Measurements from ENCODE around the gene ERC2. TPM values are rescaled to one million over a fixed set of nuclear protein-coding genes. Genes with fewer than 3 reads are reported as not detected.

Gene ERC2
- total RNA-seq, 2 experiments from 2014 or later, result not detected

DNA sequence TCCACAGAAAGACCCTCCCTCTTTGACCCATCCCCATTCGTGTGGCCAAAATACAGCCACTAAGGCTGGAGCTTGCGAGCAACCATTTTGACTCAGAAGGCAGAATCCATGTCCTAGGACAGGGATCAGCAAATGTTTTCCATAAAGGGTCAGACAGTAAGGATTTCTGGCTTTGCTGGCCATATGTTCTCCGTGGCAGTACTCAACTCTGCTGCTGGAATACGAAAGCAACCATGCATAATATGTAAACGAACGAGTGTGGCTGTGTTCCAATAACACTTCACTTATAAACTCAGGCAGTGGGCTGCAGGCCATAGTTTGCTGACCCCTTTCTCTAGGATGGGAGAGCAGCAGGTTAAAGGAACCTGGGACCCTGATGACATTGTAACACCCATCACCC, 903.5 kb downstream of the ERC2 start:
- CTCF ChIA-PET (ENCODE audit: unreplicated experiment), result no interaction called here
- no peaks in the 10 kb centered on the region for H3K9me3 ChIP-seq (ENCODE audit: low read length)
- no peaks in the 10 kb centered on the region for H3K79me2 ChIP-seq (ENCODE audit: insufficient read depth, low read depth, low read length)
- H2AFZ ChIP-seq (ENCODE audit: low read length), result no peak overlapping the region
- no peaks in the 10 kb centered on the region for H3K36me3 ChIP-seq (ENCODE audit: insufficient read depth, low read length)
- DNase-seq (ENCODE audit: low spot score), result no peak
- H4K20me1 ChIP-seq (ENCODE audit: insufficient read depth, low read length), result no peaks in the 10 kb centered on the region
- H3K4me1 ChIP-seq (ENCODE audit: insufficient read depth, low read length, poor library complexity, severe bottlenecking), result no peaks in the 10 kb centered on the region
- H3K4me2 ChIP-seq (ENCODE audit: low read length), result no peak overlapping the region
- no peak for TF ChIP-seq EZH2phosphoT487 (IDR thresholded peaks at IDR 0.05; ENCODE audit: borderline replicate concordance, low read depth, low read length)
- TF ChIP-seq, protein P1, sequence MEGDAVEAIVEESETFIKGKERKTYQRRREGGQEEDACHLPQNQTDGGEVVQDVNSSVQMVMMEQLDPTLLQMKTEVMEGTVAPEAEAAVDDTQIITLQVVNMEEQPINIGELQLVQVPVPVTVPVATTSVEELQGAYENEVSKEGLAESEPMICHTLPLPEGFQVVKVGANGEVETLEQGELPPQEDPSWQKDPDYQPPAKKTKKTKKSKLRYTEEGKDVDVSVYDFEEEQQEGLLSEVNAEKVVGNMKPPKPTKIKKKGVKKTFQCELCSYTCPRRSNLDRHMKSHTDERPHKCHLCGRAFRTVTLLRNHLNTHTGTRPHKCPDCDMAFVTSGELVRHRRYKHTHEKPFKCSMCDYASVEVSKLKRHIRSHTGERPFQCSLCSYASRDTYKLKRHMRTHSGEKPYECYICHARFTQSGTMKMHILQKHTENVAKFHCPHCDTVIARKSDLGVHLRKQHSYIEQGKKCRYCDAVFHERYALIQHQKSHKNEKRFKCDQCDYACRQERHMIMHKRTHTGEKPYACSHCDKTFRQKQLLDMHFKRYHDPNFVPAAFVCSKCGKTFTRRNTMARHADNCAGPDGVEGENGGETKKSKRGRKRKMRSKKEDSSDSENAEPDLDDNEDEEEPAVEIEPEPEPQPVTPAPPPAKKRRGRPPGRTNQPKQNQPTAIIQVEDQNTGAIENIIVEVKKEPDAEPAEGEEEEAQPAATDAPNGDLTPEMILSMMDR (conservative IDR thresholded peaks at IDR 0.05; ENCODE audit: low read length), result no peak
- no peak overlapping the region for H3K4me3 ChIP-seq (ENCODE audit: low read depth, low read length, poor library complexity, severe bottlenecking)
- POLR2A ChIA-PET, result no interaction called here
- no peaks in the 10 kb centered on the region for H3K9me2 ChIP-seq (ENCODE audit: insufficient read depth, low read length)
- intact Hi-C loops (cut with micrococcal nuclease; ENCODE audit: unreplicated experiment), result loop anchor here (10.0 kb wide), 1 partner anchor 340 kb away; no protein-coding TSS in a partner anchor
- no peak overlapping the region for H3K27ac ChIP-seq (ENCODE audit: low read depth, low read length, poor library complexity, severe bottlenecking)
- no TSS peak for BruUV-seq (replicated peaks)

GRCh38 chr3:55562700-55563099, 905.6 kb downstream of the ERC2 start:
- no peak overlapping the region for H3K4me3 ChIP-seq (ENCODE audit: low read depth, low read length, poor library complexity, severe bottlenecking)
- H4K20me1 ChIP-seq (ENCODE audit: insufficient read depth, low read length), result no peaks in the 10 kb centered on the region
- no TSS peak for BruUV-seq (replicated peaks)
- no peaks in the 10 kb centered on the region for H3K36me3 ChIP-seq (ENCODE audit: insufficient read depth, low read length)
- no peaks in the 10 kb centered on the region for H3K9me3 ChIP-seq (ENCODE audit: low read length)
- ChIA-PET POLR2A (no interaction called here), CTCF (ENCODE audit: unreplicated experiment) (no interaction called here)
- no peaks in the 10 kb centered on the region for H3K9me2 ChIP-seq (ENCODE audit: insufficient read depth, low read length)
- H3K27ac ChIP-seq (ENCODE audit: low read depth, low read length, poor library complexity, severe bottlenecking), result no peak overlapping the region
- no peak for TF ChIP-seq EZH2phosphoT487 (IDR thresholded peaks at IDR 0.05; ENCODE audit: borderline replicate concordance, low read depth, low read length)
- TF ChIP-seq, protein P1 (conservative IDR thresholded peaks at IDR 0.05; ENCODE audit: low read length), result no peak
- no peaks in the 10 kb centered on the region for H3K79me2 ChIP-seq (ENCODE audit: insufficient read depth, low read depth, low read length)
- intact Hi-C loops (cut with micrococcal nuclease; ENCODE audit: unreplicated experiment), result loop anchor here (10.0 kb wide), 1 partner anchor 342 kb away; no protein-coding TSS in a partner anchor
- H3K4me1 ChIP-seq (ENCODE audit: insufficient read depth, low read length, poor library complexity, severe bottlenecking), result no peaks in the 10 kb centered on the region
- no peak overlapping the region for H2AFZ ChIP-seq (ENCODE audit: low read length)
- DNase-seq (ENCODE audit: low spot score), result no peak
- H3K4me2 ChIP-seq (ENCODE audit: low read length), result no peak overlapping the region

DNA sequence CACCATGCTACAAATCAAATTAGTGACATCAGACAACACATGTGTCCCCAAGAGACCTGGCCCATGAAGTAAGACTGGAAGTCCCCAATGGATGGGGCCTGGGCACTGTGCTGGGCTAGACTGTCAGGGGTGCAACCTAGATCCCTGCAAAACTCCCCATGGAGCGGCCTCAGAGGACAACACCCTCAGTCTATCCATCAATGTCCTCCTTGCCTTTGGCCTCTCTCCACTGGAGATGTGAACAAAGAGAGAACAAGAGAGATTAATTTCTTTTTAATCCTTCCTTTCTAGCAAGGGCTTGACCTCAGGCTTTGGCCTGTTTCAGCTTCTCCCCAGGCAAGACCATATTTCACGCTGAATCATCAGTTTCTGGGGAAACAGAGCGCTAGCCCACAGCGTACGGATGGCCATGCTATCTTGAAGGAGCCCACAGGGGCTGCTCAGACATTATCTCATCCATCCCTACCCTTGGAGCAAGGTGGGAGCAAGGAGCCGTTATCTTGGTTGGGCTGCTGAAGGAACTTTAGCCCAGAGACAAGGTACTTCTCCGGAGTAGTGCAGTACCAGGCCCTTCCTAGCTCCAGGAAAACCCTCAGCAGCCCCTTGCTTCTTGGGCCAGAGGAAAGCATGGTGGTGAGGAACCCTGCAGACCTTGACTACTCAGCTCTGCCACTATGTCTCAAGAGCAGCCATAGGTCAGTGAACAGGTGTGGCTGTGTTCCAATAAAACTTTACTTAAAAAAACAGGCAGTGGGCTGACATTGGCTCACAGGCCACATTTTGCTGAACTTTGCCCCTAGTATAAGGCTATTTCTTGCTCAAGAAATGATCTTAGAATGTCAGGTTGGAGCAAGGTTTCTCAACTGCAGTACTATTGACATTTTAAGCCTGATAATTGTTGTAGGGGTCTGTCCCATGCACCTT, 908.5 kb downstream of the ERC2 start:
- BruUV-seq (replicated peaks), result no TSS peak
- H2AFZ ChIP-seq (ENCODE audit: low read length), result no peak overlapping the region
- CTCF ChIA-PET (ENCODE audit: unreplicated experiment), result no interaction called here

More for the DNA sequence above, 908.5 kb downstream of the ERC2 start:
- POLR2A ChIA-PET, result no interaction called here
- H3K9me3 ChIP-seq (ENCODE audit: low read length), result no peaks in the 10 kb centered on the region
- no peaks in the 10 kb centered on the region for H3K36me3 ChIP-seq (ENCODE audit: insufficient read depth, low read length)
- intact Hi-C loops (cut with micrococcal nuclease; ENCODE audit: unreplicated experiment), result loop anchor here (10.0 kb wide), 1 partner anchor 345 kb away; no protein-coding TSS in a partner anchor
- no peak overlapping the region for H3K4me3 ChIP-seq (ENCODE audit: low read depth, low read length, poor library complexity, severe bottlenecking)
- no peaks in the 10 kb centered on the region for H3K9me2 ChIP-seq (ENCODE audit: insufficient read depth, low read length)
- H3K4me1 ChIP-seq (ENCODE audit: insufficient read depth, low read length, poor library complexity, severe bottlenecking), result peaks cover 20% of the 10 kb centered on the region
- DNase-seq (ENCODE audit: low spot score), result no peak
- no peaks in the 10 kb centered on the region for H4K20me1 ChIP-seq (ENCODE audit: insufficient read depth, low read length)
- no peak overlapping the region for H3K27ac ChIP-seq (ENCODE audit: low read depth, low read length, poor library complexity, severe bottlenecking)
- H3K4me2 ChIP-seq (ENCODE audit: low read length), result no peak overlapping the region
- H3K79me2 ChIP-seq (ENCODE audit: insufficient read depth, low read depth, low read length), result no peaks in the 10 kb centered on the region
- no peak for TF ChIP-seq EZH2phosphoT487 (IDR thresholded peaks at IDR 0.05; ENCODE audit: borderline replicate concordance, low read depth, low read length)
- TF ChIP-seq, protein P1 (conservative IDR thresholded peaks at IDR 0.05; ENCODE audit: low read length), result no peak

Measured in OCI-LY7 (cell line).